Measurements from ENCODE around the gene SLC35B2.
A peak's percentile ranks its signal among the peaks of the same experiment; 100 is the strongest.
"Not testable (repeated sequence)": the region's sequence is repeated elsewhere in the genome, so short reads cannot be mapped to it uniquely, and the experiment has no call there.

The SLC35B2 gene

GRCh38 chr6:44235891-44236516 lies 21.3 kb downstream of the SLC35B2 start:
- DNase-seq (ENCODE audit: low read depth in 1 of 2, low spot score in 1 of 2): no peak

- DNase-seq (ENCODE audit: low read depth in 1 of 2, low spot score in 1 of 2): no peak
These were observed 22.1 kb downstream of the SLC35B2 start for GRCh38 chr6:44235269-44235668.

- DNase-seq (ENCODE audit: low read depth in 1 of 2, low spot score in 1 of 2): no peak
These were observed 23.0 kb downstream of the SLC35B2 start for GRCh38 chr6:44234101-44235025.

DNA sequence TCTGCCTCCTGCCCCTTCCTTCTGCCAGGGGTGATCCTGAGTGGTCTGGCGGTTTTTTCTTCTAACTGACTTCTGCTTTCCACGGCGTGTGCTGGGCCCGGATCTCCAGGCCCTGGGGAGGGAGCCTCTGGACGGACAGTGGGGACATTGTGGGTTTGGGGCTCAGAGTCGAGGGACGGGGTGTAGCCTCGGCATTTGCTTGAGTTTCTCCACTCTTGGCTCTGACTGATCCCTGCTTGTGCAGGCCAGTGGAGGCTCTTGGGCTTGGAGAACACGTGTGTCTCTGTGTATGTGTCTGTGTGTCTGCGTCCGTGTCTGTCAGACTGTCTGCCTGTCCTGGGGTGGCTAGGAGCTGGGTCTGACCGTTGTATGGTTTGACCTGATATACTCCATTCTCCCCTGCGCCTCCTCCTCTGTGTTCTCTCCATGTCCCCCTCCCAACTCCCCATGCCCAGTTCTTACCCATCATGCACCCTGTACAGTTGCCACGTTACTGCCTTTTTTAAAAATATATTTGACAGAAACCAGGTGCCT lies 23.7 kb downstream of the SLC35B2 start:
- DNase-seq (ENCODE audit: low read depth in 1 of 2, low spot score in 1 of 2): no peak

GRCh38 chr6:44232676-44233566 lies 24.4 kb downstream of the SLC35B2 start:
- no peak for DNase-seq (ENCODE audit: low read depth in 1 of 2, low spot score in 1 of 2)

DNA sequence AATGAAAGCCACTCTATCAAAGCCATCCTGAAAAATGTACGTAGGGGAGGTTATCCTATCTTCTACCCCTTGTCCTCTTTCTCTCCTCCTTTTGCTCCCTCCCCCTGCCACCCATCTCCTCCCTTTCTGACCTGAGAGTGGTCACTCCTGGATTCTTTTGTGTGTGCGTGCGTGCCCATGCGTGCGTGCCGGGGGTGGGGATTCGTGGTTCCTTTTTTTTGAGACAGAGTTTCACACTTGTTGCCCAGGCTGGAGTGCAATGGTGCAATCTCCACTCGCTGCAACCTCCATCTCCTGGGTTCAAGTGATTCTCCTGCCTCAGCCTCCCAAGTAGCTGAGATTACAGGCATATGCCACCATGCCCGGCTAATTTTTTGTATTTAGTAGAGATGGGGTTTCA lies 25.9 kb downstream of the SLC35B2 start:
- not testable (repeated sequence) for DNase-seq (ENCODE audit: low read depth in 1 of 2, low spot score in 1 of 2)

GRCh38 chr6:44230034-44230675 lies 27.2 kb downstream of the SLC35B2 start:
- no peak for DNase-seq (ENCODE audit: low read depth in 1 of 2, low spot score in 1 of 2)

- DNase-seq (ENCODE audit: low read depth in 1 of 2, low spot score in 1 of 2): no peak
These were observed 27.8 kb downstream of the SLC35B2 start for GRCh38 chr6:44229376-44230033.

GRCh38 chr6:44228836-44229235 lies 28.5 kb downstream of the SLC35B2 start:
- no peak for DNase-seq (ENCODE audit: low read depth in 1 of 2, low spot score in 1 of 2)

- no peak for DNase-seq (ENCODE audit: low read depth in 1 of 2, low spot score in 1 of 2)
These were observed 28.9 kb downstream of the SLC35B2 start for GRCh38 chr6:44228433-44228832.

DNA sequence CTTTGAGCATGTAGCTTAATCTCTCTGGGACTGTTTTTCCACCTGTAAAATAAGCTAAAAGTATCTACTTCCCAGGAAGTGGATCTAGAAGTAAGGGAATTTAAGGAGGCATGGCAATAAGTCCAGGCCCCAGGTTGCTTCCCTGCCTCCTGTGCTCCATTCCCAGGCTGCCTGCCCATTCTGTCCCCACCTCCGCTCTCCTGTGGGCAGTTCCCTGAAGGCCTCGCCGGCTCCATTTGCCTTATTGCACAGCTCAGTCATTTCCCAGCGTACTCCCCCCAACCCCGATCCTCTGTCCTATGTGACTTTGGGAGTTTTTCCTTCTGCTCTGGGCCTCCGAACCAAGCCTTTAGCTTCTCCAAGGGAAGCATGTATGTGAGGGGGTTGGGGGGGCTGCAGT lies 29.3 kb downstream of the SLC35B2 start:
- no peak for DNase-seq (ENCODE audit: low read depth in 1 of 2, low spot score in 1 of 2)

DNA sequence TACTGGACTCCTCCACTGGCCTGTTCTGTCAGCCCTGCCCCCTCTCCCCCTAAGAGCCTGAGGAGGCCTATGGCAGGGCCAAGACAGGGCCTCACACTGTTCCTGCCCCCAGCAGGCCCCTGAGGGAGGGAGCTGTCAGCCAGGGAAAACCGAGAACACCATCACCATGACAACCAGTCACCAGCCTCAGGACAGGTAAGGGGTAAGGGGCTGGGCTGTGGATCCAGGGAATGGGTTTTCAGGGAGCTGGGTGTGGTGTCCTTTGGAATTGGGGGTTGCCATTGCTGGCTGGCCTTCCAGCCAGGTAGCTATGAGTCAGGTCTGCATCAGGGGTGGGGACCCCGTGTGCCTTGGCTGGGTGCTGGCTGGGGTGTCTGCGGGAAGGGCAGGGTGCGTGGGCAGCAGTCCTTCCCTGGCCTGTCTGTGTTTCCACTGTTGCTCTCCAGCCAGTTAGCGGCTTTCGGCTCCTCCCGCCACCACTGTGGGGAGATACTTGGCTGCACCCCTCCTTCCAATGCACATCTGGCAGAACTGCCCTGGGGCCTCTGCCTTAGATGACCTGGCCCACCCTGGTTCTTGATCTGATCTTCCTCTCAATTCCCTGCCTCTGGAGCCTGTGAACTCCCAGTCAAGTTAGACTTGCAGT lies 30.1 kb downstream of the SLC35B2 start:
- no peak for DNase-seq (ENCODE audit: low read depth in 1 of 2, low spot score in 1 of 2)

DNA sequence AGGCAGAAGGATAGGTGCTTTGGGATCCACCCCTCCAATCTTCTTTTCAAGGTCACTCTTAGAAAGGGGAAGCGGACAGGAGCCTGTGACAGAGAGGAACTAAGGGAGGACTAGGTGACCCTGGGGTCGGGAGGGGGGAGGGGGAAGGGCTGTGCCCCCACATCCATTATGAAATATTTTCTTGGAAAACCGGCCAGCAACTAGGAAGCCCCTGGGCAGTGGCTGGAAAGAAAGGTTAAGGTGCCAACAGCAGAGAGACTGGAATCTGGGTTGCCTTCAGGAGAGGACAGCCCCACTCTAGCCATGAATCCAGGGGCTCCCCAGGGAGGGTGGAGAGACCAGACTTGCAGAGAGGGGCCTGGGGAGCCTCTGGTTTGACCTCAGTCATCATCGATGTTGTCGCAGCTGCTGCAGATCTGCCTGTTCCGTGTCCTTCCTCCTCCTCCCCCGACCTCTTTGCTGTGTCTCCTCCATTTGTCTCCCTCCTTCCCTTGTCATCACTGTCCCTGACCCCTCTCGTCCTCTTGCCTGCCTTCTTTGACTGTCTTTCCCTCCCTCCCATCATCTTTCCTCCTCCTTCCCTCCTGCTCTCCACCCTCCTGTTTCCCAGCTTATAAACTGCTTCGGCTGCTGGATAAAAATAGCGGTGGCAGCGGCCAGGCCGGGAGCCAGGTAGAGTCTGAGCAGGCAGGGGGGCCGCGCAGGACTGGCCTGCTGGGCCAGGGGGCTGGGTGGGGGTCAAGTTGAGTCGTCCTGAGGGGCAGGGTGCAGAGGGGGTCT lies 30.8 kb downstream of the SLC35B2 start:
- no peak for DNase-seq (ENCODE audit: low read depth in 1 of 2, low spot score in 1 of 2)

DNA sequence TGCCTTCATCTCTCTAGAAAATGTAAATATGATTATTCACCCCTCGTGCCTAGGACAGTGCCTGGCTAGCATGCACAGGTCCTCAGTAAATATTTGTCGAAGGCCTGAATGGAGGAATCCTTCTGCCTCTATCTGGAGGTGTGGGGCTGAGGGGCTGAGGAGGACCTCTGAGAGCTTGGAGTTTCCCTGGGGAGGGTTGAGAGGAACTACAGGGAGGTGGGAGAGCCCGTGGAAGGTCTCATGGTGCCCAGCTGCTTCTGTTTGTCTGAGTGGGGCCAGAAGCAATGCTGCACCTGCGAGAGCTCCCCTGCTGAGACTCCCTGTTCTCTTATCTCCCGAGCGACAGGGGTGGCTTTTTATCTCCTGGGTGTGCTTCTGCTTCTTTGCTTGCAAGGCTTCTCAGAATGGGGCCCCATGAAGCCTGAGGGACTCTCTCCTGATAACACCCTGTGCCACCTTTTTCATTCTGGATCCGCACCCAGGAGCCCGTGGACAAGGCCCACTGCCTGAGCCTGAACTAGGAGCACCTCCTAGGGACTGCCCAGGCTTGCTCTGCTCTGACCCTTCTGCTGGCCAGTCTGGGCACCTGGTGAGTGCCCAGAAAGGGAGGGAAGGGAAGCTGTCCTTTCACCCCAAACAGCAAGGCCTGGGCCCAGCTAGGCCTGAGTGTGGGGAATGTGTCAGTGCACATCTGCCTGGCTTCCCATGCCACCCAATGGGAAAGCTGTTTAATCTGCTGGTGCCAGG lies 31.6 kb downstream of the SLC35B2 start:
- DNase-seq (ENCODE audit: low read depth in 1 of 2, low spot score in 1 of 2): no peak

DNA sequence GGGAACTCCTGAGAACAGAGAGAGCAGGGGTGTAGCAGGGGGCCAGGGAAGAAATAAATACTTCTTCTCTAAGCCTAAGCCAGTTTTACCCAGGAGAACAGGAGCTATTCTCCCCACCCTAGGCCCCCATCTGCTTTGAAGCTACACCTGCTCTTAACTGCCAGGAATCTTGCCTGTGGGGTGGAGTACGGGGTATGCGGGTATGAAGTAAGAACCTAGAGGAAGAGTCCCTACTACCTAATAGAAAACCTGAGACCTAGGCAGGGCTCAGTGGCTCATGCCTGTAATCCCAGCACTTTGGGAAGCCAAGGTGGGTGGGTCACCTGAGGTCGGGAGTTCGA lies 32.4 kb downstream of the SLC35B2 start:
- no peak for DNase-seq (ENCODE audit: low read depth in 1 of 2, low spot score in 1 of 2)

GRCh38 chr6:44224029-44224964 lies 33.0 kb downstream of the SLC35B2 start:
- no peak for DNase-seq (ENCODE audit: low read depth in 1 of 2, low spot score in 1 of 2)

- DNase-seq (ENCODE audit: low read depth in 1 of 2, low spot score in 1 of 2): peak; percentile 63 to 73
These were observed 33.9 kb downstream of the SLC35B2 start, which contains the start of gene SLC29A1 for GRCh38 chr6:44223319-44224028. SLC29A1 (plus strand) TSS chr6:44223595; CDS start chr6:44227314, 3,719 bp downstream.
